ENCODE data around the gene CFAP97.

- TF ChIP-seq FOXK2 (IDR thresholded peaks at IDR 0.05) (no peak), FOXM1 (IDR thresholded peaks at IDR 0.05; ENCODE audit: borderline replicate concordance) (no peak), NFRKB (IDR thresholded peaks at IDR 0.05) (no peak)
These were observed 76.5 kb downstream of the CFAP97 start for GRCh38 chr4:185127021-185127925.

All from HEK293T (cell line).